ENCODE data around the gene GMDS.

GMDS gene

DNA sequence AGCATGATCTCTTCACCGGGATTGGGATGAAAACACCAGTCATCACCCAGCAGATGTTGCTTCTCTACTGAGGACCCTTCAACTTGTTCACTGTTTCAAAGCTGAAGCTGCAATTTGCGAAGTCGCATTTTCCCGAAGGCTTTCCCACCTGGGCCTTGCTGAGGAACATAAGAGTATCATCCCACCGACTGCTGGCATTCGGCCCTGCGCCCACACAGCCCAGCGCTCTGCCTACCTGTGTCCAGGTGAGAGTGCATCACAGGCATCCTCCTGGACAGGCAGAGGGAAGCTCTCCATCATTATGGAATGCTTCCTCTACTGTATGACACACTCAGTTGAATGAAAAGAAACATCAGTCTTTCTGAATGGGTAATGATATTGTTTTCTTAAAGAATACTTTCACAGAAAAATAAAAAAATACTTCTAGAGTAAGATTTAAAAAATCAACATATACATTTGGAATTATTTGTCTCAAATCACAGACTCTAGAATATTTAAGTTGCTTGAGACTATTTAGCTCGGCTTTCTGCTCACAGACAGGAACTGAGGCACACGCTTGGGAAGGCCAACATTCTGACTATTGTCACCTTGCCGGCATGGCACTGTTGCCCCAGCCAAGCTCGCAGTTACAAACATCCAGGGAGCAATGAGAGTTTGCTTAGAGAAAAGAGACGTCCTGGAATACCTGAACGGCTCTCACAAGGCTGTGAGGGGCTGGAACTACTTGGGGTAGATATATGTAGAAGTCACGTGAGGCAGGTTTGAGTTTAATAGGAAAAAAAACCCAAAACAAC lies 587.0 kb downstream of the GMDS start:
- no peak overlapping the region for H3K4me3 ChIP-seq (ENCODE audit: low read length)
- TF ChIP-seq ZNF274 (IDR thresholded peaks at IDR 0.05; ENCODE audit: low read depth, low read length), result no peak

DNA sequence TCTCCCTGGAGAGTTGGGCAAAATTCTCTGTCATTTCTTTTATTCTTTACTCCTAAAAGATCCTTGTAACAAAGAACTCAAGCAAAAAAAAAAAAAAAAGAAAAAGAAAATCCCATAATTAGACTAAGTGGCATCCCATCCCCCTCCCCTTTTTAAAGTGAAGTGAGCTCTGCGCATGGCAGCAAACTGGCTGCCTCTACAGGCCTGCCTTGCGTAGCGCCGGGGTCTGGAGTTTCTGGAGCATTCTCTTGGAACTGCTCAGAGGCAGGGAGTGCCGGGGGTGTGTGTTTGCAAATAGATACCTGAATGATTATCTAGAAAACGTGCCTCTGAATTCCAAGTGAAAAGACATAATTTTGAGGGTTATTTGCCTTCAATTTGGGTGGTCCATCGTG lies 587.6 kb downstream of the GMDS start:
- no peak overlapping the region for H3K4me3 ChIP-seq (ENCODE audit: low read length)
- TF ChIP-seq ZNF274 (IDR thresholded peaks at IDR 0.05; ENCODE audit: low read depth, low read length), result no peak

DNA sequence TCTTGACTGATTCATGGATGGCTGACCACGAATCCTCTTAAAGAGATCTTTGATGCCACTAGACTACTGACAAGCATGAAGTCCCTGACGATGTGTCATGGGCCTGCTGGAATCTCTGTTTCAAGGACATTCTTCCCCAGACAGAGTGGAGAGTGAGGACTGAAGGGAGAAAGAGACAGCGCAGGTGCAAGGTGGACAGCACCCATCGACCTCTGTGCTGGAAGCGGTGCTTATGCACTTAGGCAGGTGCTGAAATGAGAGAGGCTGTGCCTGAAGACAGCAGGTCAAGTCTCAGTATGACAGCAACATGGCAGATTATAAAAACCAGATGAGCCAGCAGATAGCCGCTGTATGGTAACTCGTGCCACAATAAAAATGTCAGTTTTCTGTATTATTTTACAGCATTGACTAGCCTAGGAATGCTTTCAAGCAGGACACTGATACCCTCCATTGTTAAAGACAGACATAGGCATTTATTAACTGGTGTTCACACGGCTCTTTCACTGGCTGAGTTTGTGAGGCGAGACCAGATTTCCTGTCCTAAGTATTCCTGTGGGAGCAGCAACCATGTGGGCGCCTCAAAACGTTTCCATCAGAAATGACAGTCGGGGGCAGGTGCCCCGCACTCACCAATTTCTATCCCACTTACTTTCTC lies 588.2 kb downstream of the GMDS start:
- no peak for TF ChIP-seq ZNF274 (IDR thresholded peaks at IDR 0.05; ENCODE audit: low read depth, low read length)
- H3K4me3 ChIP-seq (ENCODE audit: low read length), result no peak overlapping the region

DNA sequence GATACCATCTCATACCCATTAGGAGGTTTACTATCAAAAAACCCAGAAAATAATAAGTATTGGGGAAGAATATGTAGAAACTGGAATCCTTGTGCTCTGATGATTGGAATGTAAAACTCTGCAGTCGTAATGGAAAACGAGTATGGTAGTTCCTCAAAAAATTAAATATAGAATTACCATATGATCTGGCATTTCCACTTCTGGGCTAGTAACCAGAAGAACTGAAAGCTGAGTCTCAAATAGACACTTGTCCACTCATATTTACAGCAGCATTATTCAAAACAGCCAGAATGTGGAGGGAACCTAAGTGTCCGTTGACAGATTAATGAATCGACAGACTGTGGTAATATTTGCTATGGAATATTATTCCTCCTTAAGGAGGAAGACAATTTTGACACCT lies 591.4 kb downstream of the GMDS start:
- no peak for TF ChIP-seq ZNF274 (IDR thresholded peaks at IDR 0.05; ENCODE audit: low read depth, low read length)
- no peak overlapping the region for H3K4me3 ChIP-seq (ENCODE audit: low read length)

DNA sequence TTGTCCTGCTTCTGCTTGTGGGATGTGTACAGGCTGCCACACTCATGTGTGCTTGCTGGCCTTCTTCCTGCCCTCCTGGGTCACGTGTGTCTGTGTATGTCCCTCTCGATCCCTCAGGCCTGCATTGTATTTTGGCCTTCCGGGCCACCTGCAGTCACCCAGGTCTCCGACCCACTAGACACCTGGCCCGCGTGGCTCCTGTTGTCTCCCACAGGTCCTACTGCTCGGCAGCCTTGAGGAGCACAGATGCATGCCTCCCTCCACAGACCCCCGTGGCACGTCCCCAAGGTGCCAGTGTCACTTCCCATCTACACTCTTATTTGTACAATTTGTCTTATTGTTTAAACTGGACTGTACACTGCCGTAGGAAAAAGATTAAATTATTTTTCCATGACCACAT lies 592.6 kb downstream of the GMDS start:
- no peak overlapping the region for H3K4me3 ChIP-seq (ENCODE audit: low read length)
- no peak for TF ChIP-seq ZNF274 (IDR thresholded peaks at IDR 0.05; ENCODE audit: low read depth, low read length)

DNA sequence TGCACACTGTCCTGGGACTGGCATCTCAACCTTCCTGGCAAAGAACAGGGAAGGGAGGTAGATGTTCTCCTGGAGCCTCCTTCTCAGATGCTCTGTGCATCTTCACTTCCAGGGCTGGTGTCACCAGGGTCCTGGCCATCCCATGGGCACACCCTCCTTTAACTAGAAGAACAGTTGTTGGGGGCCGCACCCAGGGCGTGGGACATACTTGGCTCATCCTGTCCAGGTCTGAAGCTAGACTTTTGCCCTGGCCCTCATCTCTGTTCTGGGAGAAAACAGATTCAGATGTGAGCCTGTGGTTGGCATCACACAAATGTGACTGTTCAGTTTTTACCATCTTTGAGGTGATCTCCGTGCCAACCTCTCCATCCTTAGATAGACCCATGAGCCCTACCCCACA lies 594.0 kb downstream of the GMDS start:
- no peak for TF ChIP-seq ZNF274 (IDR thresholded peaks at IDR 0.05; ENCODE audit: low read depth, low read length)
- H3K4me3 ChIP-seq (ENCODE audit: low read length), result no peak overlapping the region

DNA sequence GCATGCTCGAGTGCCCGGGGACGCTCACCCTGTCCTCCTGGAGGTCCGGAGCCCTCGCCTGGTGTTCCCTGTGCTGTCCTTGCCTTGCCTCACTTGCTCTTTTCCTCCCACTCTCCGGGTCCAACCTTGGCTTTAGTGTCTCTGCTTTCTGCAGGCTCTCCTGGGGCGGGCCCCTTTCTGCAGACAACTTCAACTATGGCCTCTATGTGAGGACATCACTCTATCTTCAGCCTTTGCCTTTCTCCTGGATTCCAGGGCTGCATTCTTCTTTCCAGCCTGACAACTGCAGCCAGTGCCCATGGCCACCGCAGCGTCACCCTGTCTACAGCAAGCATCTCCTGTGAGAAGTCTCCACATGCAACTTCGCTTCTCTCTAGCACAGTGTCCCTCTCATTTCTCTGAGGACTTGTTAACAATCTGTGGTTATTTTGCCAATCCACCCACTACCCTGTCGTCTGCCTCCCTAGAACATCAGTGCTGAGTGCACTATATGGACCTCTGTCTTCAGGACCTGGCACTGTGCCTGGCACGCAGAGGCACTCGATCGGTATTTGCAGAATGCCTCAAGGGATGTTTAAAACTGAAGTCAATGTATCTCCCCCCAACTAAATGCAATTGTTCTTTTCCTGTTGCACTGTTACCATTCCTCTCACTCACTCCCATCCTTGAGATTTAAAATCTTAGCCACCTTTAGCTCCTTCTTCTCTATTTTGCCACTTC lies 599.8 kb downstream of the GMDS start:
- H3K4me3 ChIP-seq (ENCODE audit: low read length), result no peak overlapping the region
- no peak for TF ChIP-seq ZNF274 (IDR thresholded peaks at IDR 0.05; ENCODE audit: low read depth, low read length)

DNA sequence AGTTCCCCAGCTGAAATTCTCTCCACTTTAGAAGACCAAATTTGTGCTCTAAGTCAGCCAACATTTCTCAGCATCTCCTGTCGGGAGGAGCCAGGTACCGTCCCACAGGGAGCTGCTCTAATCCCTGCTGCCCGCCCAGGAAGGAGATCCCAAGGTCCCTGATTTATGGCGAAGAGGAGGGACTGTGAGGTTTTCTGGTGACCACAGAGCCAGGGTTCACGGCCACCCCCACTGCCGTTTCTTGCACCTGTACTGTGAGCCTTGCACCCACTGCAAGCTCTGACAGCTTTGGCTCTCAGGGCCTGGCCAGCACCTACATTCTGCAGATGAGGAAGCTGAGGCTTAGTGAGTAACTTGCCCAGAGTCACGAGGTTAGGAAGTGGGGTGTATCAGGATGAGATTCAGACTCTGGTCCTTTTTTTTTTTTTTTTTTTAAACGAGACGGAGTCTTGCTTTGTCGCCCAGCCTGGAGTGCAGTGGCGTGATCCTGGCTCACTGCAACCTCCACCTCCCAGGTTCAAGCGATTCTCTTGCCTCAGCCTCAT lies 600.8 kb downstream of the GMDS start:
- H3K4me3 ChIP-seq (ENCODE audit: low read length), result no peak overlapping the region
- no peak for TF ChIP-seq ZNF274 (IDR thresholded peaks at IDR 0.05; ENCODE audit: low read depth, low read length)

DNA sequence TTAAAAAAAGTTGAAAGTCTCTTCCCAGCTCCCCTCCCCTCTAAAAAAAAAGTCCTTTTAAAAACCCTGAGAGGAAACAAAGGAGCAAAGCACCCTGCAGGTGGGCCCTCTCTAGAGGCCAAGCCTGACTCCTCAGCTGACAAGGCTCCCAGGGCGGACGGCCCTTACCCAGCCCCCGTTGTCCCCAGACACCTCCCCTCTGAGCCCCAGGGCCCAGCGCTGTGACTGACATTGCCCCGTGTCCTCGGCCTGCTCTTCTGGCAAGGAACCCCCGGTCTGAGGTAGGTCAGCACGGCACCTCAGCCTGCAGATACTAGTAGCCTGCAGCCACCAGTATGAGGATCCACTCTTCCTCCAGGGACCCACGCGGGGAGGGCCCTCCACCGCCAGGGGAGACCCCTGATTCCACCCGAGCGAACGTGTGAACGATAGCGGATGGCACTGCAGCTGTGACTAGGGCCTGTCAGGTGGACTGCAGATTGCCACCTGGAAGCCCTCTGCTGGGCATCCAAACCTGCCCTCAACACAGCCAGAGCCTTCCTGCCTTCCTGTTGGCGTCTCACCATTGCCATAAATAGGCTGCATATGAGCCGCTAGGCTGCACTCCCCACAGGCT lies 601.5 kb downstream of the GMDS start:
- no peak for TF ChIP-seq ZNF274 (IDR thresholded peaks at IDR 0.05; ENCODE audit: low read depth, low read length)
- H3K4me3 ChIP-seq (ENCODE audit: low read length), result no peak overlapping the region

DNA sequence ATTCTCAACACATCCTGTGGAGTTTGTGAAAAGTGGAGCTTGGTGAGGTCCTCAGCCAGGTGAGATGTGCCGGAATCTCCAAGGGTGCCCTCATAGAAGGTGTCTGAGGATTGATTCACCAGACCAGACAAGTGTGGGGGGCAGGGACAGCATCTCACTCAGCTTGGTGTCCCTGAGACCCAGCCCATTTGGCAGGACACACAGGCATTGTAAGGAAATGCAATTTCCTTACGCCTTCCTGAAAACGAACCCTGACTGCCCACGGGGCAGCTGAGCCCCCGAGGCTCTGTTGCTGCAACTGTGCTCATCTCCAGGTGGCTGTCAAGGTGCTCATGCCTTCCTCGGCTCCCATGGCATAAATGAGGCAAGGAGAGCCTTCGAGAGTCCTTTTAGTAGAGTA lies 602.3 kb downstream of the GMDS start:
- H3K4me3 ChIP-seq (ENCODE audit: low read length), result no peak overlapping the region
- TF ChIP-seq ZNF274 (IDR thresholded peaks at IDR 0.05; ENCODE audit: low read depth, low read length), result no peak

DNA sequence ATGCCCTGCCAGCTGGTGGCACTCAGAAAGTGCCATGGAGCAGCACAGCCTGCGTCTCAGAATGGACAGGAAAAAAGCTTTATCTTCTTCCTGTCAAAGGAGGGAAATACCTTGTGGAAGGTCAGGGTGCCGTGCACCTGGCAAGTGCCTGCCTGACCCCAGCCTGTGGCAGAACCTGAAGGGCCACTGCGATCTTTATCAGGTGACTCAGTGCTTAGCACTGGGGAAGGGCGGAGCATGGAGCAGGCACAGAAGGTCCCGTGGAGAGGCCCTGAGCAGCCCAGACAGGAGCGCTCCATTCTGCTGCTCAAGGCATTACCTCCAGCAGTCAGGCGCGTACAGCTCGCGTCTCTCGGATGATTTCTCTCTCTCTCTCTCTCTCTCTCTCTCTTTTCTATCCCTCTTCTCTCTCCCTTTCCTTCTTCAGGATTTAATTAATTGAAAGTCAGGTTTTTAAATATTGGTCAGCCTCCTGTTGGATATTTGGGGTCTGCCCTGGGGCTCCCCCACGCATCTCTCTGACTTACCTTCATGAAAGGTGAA lies 604.0 kb downstream of the GMDS start:
- H3K4me3 ChIP-seq (ENCODE audit: low read length), result no peak overlapping the region
- TF ChIP-seq ZNF274 (IDR thresholded peaks at IDR 0.05; ENCODE audit: low read depth, low read length), result no peak

DNA sequence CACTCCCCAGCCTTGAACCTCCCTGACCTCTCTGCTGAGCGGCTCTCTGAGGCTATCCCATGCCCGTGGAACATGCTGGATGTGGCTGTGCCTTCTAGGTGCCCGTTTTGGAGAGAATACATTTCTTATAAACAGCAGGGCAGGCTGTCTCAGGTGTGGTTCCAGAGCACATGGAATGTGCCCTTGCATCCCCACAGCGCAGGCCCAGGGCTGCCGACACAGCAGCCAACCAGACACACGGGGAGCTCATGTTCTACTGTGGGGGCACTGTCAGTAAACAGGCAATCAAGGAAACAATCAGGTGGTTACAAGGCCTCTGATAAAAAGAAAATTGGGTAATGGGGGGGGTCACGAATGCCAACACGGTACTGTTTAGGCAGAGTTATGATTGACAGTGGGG lies 604.9 kb downstream of the GMDS start:
- TF ChIP-seq ZNF274 (IDR thresholded peaks at IDR 0.05; ENCODE audit: low read depth, low read length), result no peak
- no peak overlapping the region for H3K4me3 ChIP-seq (ENCODE audit: low read length)

DNA sequence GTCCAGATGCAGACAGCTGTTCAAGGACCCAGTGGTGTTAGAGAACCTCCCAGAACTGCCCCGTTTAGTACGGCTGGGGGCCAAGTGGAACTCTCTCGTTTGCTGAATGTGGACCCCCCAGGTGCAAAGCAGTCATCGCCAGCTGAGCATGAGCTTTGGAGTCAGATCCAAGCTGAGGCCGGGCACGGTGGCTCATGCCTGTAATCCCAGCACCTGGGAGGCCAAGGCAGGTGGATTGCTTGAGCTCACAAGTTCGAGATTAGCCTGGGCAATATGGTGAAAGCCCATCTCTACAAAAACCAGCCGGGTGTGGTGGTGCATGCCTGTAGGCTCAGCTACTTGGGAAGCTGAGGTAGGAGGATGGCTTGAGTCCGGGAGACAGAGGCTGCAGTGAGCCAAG lies 606.0 kb downstream of the GMDS start:
- H3K4me3 ChIP-seq (ENCODE audit: low read length), result no peak overlapping the region
- no peak for TF ChIP-seq ZNF274 (IDR thresholded peaks at IDR 0.05; ENCODE audit: low read depth, low read length)

Measured in GM08714 (cell line).